ENCODE measurements around the gene SCAPER. TPM values are rescaled to one million over a fixed set of nuclear protein-coding genes. Genes with fewer than 3 reads are reported as not detected.

SCAPER gene
- total RNA-seq, 1 experiment from 2014 or later: 10.3 TPM

DNA sequence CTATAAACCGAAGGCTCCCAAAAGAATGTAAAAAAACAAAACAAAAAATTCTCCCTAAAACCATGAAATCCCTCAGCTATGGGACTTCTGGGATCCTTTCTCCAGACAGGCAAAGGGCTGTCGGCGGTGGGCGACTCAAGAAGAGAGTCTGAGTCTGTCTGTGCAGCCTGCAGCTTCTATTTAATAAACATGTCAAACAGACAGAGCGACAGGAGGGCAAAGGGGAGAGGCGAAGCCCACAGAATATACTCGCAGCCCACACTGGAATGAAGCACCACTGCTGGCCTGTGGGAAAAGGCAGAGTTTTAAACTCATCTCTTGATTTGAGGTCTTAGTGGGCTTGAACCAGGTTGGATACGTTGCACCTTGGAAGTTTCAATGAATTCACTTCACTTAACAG lies 528.3 kb downstream of the SCAPER start:
- no peak for TF ChIP-seq FOXK1 (CRISPR knock-in tag; IDR thresholded peaks at IDR 0.05)
- CTCF ChIA-PET: no interaction called here
- H3K36me3 Mint-ChIP-seq: no peaks in the 10 kb centered on the region
- H3K4me3 Mint-ChIP-seq: no peak overlapping the region
- no peaks in the 10 kb centered on the region for H3K9me3 Mint-ChIP-seq
- no peaks in the 10 kb centered on the region for H3K27me3 Mint-ChIP-seq (ENCODE audit: low read depth)
- DNase-seq (ENCODE audit: low spot score) (no peak), ATAC-seq (no peak)
- POLR2A ChIA-PET: no interaction called here
- peaks cover 4% of the 10 kb centered on the region; the same call in 1 of the 2 replicates for H3K4me1 Mint-ChIP-seq
- no peak overlapping the region for H3K27ac Mint-ChIP-seq

DNA sequence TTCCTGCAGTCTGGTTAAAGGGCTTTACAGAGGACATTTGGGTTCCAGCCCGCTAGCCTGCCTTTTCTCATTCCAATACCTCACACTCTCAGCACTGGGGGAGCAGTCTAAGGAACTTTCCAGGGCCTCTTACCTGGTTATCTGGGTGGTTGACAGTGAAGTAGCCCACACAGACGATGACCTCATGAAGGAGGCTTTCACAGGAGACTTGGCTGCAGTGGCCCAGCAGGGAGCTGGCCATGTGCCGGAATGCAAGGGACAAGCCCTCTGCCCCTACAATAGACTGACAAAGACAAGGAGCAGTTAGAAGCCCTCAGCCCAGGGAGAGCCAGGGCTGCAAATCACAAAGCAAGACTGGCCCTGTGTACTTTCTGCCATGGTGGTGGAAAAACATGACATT lies 529.1 kb downstream of the SCAPER start:
- TF ChIP-seq SMAD4 (CRISPR knock-in tag; IDR thresholded peaks at IDR 0.05) (no peak), EMX1 (CRISPR knock-in tag; IDR thresholded peaks at IDR 0.05) (no peak), OVOL2 (CRISPR knock-in tag; IDR thresholded peaks at IDR 0.05; ENCODE audit: borderline replicate concordance) (no peak), ZNF138 (CRISPR knock-in tag; conservative IDR thresholded peaks at IDR 0.05) (no peak), FOXK1 (CRISPR knock-in tag; IDR thresholded peaks at IDR 0.05) (no peak), ZNF219 (CRISPR knock-in tag; IDR thresholded peaks at IDR 0.05; ENCODE audit: borderline replicate concordance) (no peak), KAT7 (CRISPR knock-in tag; IDR thresholded peaks at IDR 0.05; ENCODE audit: borderline replicate concordance) (no peak), TEAD4 (CRISPR knock-in tag; IDR thresholded peaks at IDR 0.05) (no peak), ZNF263 (CRISPR knock-in tag; IDR thresholded peaks at IDR 0.05; ENCODE audit: low read depth) (no peak), NFE2L1 (CRISPR knock-in tag; IDR thresholded peaks at IDR 0.05) (no peak), FOXP1 (CRISPR knock-in tag; IDR thresholded peaks at IDR 0.05; ENCODE audit: borderline replicate concordance) (no peak), JUN (CRISPR knock-in tag; IDR thresholded peaks at IDR 0.05) (no peak), NR3C1 (CRISPR knock-in tag; conservative IDR thresholded peaks at IDR 0.05; ENCODE audit: low read depth) (no peak), ZNF671 (CRISPR knock-in tag; IDR thresholded peaks at IDR 0.05) (no peak), CBFB (CRISPR knock-in tag; IDR thresholded peaks at IDR 0.05; ENCODE audit: low read depth) (no peak)
- TF ChIP-seq, protein P1, sequence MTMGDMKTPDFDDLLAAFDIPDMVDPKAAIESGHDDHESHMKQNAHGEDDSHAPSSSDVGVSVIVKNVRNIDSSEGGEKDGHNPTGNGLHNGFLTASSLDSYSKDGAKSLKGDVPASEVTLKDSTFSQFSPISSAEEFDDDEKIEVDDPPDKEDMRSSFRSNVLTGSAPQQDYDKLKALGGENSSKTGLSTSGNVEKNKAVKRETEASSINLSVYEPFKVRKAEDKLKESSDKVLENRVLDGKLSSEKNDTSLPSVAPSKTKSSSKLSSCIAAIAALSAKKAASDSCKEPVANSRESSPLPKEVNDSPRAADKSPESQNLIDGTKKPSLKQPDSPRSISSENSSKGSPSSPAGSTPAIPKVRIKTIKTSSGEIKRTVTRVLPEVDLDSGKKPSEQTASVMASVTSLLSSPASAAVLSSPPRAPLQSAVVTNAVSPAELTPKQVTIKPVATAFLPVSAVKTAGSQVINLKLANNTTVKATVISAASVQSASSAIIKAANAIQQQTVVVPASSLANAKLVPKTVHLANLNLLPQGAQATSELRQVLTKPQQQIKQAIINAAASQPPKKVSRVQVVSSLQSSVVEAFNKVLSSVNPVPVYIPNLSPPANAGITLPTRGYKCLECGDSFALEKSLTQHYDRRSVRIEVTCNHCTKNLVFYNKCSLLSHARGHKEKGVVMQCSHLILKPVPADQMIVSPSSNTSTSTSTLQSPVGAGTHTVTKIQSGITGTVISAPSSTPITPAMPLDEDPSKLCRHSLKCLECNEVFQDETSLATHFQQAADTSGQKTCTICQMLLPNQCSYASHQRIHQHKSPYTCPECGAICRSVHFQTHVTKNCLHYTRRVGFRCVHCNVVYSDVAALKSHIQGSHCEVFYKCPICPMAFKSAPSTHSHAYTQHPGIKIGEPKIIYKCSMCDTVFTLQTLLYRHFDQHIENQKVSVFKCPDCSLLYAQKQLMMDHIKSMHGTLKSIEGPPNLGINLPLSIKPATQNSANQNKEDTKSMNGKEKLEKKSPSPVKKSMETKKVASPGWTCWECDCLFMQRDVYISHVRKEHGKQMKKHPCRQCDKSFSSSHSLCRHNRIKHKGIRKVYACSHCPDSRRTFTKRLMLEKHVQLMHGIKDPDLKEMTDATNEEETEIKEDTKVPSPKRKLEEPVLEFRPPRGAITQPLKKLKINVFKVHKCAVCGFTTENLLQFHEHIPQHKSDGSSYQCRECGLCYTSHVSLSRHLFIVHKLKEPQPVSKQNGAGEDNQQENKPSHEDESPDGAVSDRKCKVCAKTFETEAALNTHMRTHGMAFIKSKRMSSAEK (CRISPR knock-in tag; IDR thresholded peaks at IDR 0.05; ENCODE audit: borderline replicate concordance): no peak
- TF ChIP-seq, protein P2, sequence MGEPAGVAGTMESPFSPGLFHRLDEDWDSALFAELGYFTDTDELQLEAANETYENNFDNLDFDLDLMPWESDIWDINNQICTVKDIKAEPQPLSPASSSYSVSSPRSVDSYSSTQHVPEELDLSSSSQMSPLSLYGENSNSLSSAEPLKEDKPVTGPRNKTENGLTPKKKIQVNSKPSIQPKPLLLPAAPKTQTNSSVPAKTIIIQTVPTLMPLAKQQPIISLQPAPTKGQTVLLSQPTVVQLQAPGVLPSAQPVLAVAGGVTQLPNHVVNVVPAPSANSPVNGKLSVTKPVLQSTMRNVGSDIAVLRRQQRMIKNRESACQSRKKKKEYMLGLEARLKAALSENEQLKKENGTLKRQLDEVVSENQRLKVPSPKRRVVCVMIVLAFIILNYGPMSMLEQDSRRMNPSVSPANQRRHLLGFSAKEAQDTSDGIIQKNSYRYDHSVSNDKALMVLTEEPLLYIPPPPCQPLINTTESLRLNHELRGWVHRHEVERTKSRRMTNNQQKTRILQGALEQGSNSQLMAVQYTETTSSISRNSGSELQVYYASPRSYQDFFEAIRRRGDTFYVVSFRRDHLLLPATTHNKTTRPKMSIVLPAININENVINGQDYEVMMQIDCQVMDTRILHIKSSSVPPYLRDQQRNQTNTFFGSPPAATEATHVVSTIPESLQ (CRISPR knock-in tag; IDR thresholded peaks at IDR 0.05): no peak
- TF ChIP-seq, protein P3, sequence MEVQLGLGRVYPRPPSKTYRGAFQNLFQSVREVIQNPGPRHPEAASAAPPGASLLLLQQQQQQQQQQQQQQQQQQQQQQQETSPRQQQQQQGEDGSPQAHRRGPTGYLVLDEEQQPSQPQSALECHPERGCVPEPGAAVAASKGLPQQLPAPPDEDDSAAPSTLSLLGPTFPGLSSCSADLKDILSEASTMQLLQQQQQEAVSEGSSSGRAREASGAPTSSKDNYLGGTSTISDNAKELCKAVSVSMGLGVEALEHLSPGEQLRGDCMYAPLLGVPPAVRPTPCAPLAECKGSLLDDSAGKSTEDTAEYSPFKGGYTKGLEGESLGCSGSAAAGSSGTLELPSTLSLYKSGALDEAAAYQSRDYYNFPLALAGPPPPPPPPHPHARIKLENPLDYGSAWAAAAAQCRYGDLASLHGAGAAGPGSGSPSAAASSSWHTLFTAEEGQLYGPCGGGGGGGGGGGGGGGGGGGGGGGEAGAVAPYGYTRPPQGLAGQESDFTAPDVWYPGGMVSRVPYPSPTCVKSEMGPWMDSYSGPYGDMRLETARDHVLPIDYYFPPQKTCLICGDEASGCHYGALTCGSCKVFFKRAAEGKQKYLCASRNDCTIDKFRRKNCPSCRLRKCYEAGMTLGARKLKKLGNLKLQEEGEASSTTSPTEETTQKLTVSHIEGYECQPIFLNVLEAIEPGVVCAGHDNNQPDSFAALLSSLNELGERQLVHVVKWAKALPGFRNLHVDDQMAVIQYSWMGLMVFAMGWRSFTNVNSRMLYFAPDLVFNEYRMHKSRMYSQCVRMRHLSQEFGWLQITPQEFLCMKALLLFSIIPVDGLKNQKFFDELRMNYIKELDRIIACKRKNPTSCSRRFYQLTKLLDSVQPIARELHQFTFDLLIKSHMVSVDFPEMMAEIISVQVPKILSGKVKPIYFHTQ (CRISPR knock-in tag; IDR thresholded peaks at IDR 0.05): no peak
- TF ChIP-seq, protein P4, sequence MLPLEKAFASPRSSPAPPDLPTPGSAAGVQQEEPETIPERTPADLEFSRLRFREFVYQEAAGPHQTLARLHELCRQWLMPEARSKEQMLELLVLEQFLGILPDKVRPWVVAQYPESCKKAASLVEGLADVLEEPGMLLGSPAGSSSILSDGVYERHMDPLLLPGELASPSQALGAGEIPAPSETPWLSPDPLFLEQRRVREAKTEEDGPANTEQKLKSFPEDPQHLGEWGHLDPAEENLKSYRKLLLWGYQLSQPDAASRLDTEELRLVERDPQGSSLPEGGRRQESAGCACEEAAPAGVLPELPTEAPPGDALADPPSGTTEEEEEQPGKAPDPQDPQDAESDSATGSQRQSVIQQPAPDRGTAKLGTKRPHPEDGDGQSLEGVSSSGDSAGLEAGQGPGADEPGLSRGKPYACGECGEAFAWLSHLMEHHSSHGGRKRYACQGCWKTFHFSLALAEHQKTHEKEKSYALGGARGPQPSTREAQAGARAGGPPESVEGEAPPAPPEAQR (CRISPR knock-in tag; IDR thresholded peaks at IDR 0.05): no peak
- Mint-ChIP-seq H3K36me3 (no peaks in the 10 kb centered on the region), H3K27ac (no peak overlapping the region), H3K4me1 (peaks cover 4% of the 10 kb centered on the region; the same call in 1 of the 2 replicates), H3K4me3 (no peak overlapping the region), H3K9me3 (no peaks in the 10 kb centered on the region), H3K27me3 (ENCODE audit: low read depth) (no peaks in the 10 kb centered on the region)
- ATAC-seq (peak; percentile 81), DNase-seq (ENCODE audit: low spot score) (peak; percentile 26)
- CTCF ChIA-PET: interaction anchor here (0.6 kb wide), 1 partner anchor 40 kb away, joined by 3 read pairs; the partner anchor contains the start of gene ISL2
- POLR2A ChIA-PET: no interaction called here

Data from WTC11 (cell line).